K562 (cell line): ENCODE measurements around the gene TPCN1. TPM values are rescaled to one million over a fixed set of nuclear protein-coding genes. Genes with fewer than 3 reads are reported as not detected.

Experiments
- CXXC5 ChIP-seq: fragments of 250-450 bp; sonication (Bioruptor Pico); IDR thresholded peaks from 2 replicates; pipeline ENCODE4 v1.8.0; 2022; ENCODE audit warnings: inconsistent platforms, mild to moderate bottlenecking, moderate library complexity
- ZNF407 ChIP-seq: fragments of 450-650 bp; IDR thresholded peaks from 2 replicates; pipeline ENCODE4 v1.6.1; 2016; ENCODE audit warnings: low read depth
- polyA plus RNA-seq, 8 experiments: library from polyadenylated mRNA; depleted of rRNA in 4 of 8; stranded (reverse) in 5 of 8; unstranded in 3 of 8; fragments of >200 nt; fragmentation: Nextera tagmentation in 2 of 8; fragmentation: Illumina TruSeq in 1 of 8; extraction: Ambion mirVana in 2 of 8; extraction: Trizol in 1 of 8; gene quantifications; 2 replicates each; pipeline versions ENCODE4 v1.2.1 to v1.2.3, GENCODE V29; 2011 to 2014; ENCODE audit warnings: inconsistent platforms in 1 of 8, missing spikeins in 1 of 8
- total RNA-seq, 7 experiments: library from RNA; depleted of rRNA in 6 of 7; stranded (reverse); fragments of >200 nt in 6 of 7; fragmentation: Illumina TruSeq in 2 of 7; extraction: Trizol in 2 of 7; gene quantifications; 2 replicates each; pipeline versions ENCODE4 v1.2.1 to v1.2.3, GENCODE V29; 2011 to 2021; ENCODE audit warnings: low replicate concordance in 1 of 7

Gene TPCN1
- total and polyA plus RNA-seq, 9 of the 15 experiments (the other 6 are each of a cell fraction or from before 2014, with no cell fraction given): 0.80 to 23.8 (median 7.4) TPM

GRCh38 chr12:113237748-113238147 lies 16.5 kb downstream of the TPCN1 start (continued):
- TF ChIP-seq ZNF407: no peak
- no peak for TF ChIP-seq CXXC5 (CRISPR knock-in tag)
